ENCODE data around the gene SIAH3.

SIAH3 gene

GRCh38 chr13:45742985-45743384 lies 108.6 kb downstream of the SIAH3 start:
- no peak for DNase-seq (ENCODE audit: low read depth in 2 of 2)

- no peak for DNase-seq (ENCODE audit: low read depth in 2 of 2)
Measured at GRCh38 chr13:45737571-45738017, 114.0 kb downstream of the SIAH3 start.

GRCh38 chr13:45733361-45733760 lies 118.2 kb downstream of the SIAH3 start:
- no peak for DNase-seq (ENCODE audit: low read depth in 2 of 2)

GRCh38 chr13:45732916-45733315 lies 118.6 kb downstream of the SIAH3 start:
- no peak for DNase-seq (ENCODE audit: low read depth in 2 of 2)

GRCh38 chr13:45731455-45731854 lies 120.1 kb downstream of the SIAH3 start:
- no peak for DNase-seq (ENCODE audit: low read depth in 2 of 2)

- no peak for DNase-seq (ENCODE audit: low read depth in 2 of 2)
Measured at GRCh38 chr13:45728759-45729158, 122.8 kb downstream of the SIAH3 start.
